HepG2 (cell line): ENCODE results near the gene TNFSF15. TPM values are rescaled to one million over a fixed set of nuclear protein-coding genes. Genes with fewer than 3 reads are reported as not detected.

Experiments
- ATAC-seq: fragments of 200-7000 bp; cut with Tn5 transposase; 3 replicates; pipeline ENCODE4 v1.9.1; 2020; ENCODE audit warnings: mild to moderate bottlenecking, moderate library complexity
- BruUV-seq: library from RNA; stranded (reverse); fragments of 400-500 nt; replicated peaks from 2 replicates; lab custom pipeline; 2021; lab: Mats Ljungman, UMichigan
- CTCF ChIA-PET: fragments of 300-600 bp; formaldehyde crosslinking; extraction: SDS; loops from one replicate; lab custom pipeline; 2021; ENCODE audit warnings: low total read pairs, inconsistent platforms, low intra/inter-chr PET ratio; lab: Yijun Ruan, JAX
- POLR2A ChIA-PET: fragments of 350-600 bp; sonication (Branson Sonifier 250); formaldehyde crosslinking; loops from one replicate; lab custom pipeline; 2020; ENCODE audit warnings: antibody characterized with exemption, inconsistent platforms; lab: Yijun Ruan, JAX
- DNase-seq: peaks from one replicate; pipeline ENCODE4 v3.0.0-alpha.2; 2015; ENCODE audit warnings: low spot score
- FAIRE-seq: peaks from 3 replicates; lab custom pipeline; 2011; peaks lifted over from hg19 to GRCh38; lab: Jason Lieb, UNC
- H2AFZ ChIP-seq: one replicate; pipeline ENCODE4 v1.6.1; 2011; ENCODE audit warnings: low read length, inconsistent platforms
- H3K27ac ChIP-seq: fragments of 300-600 bp; 3 replicates; pipeline ENCODE4 v1.8.0; 2011; ENCODE audit warnings: mixed run types, mild to moderate bottlenecking, mixed read lengths, low read length, inconsistent platforms; ENCODE audit not compliant: insufficient read depth; ENCODE audit errors: extremely low read length
- H3K27me3 ChIP-seq, 2 experiments: fragments of 200-600 bp in 1 of 2; 2 replicates in 1 of 2; 3 replicates in 1 of 2; pipeline versions ENCODE4 v1.6.0 to v1.8.0; 2011; ENCODE audit warnings: low read length in 2 of 2, mild to moderate bottlenecking in 2 of 2, moderate library complexity in 2 of 2, inconsistent platforms in 1 of 2; ENCODE audit not compliant: insufficient read depth in 2 of 2, control insufficient read depth in 1 of 2
- H3K36me3 ChIP-seq, 2 experiments: fragments of 200-600 bp in 1 of 2; replicated peaks in 1 of 2; 2 replicates in 1 of 2; 3 replicates in 1 of 2; pipeline versions ENCODE4 v1.5.1 to v1.8.0; 2011; ENCODE audit warnings: low read length in 2 of 2, inconsistent platforms in 1 of 2; ENCODE audit not compliant: insufficient read depth in 2 of 2, control insufficient read depth in 1 of 2
- H3K4me1 ChIP-seq: 2 replicates; pipeline ENCODE4 v1.5.1; 2012; ENCODE audit warnings: low read length, inconsistent platforms; ENCODE audit not compliant: insufficient read depth
- H3K4me2 ChIP-seq: 2 replicates; pipeline ENCODE4 v1.6.0; 2011; ENCODE audit warnings: low read depth, low read length, inconsistent platforms
- H3K4me3 ChIP-seq, 3 experiments: fragments of 200-600 bp in 1 of 3; sonication (generic), shearing (Covaris generic) in 1 of 3; replicated peaks in 1 of 3; 2 replicates each; pipeline ENCODE4 v1.5.1; 2011 to 2016; ENCODE audit warnings: low read length in 3 of 3, inconsistent platforms in 2 of 3, low read depth in 2 of 3, mild to moderate bottlenecking in 2 of 3, control low read depth in 1 of 3, mixed read lengths in 1 of 3; ENCODE audit not compliant: insufficient read depth in 1 of 3
- H3K79me2 ChIP-seq: one replicate; pipeline ENCODE4 v1.6.1; 2011; ENCODE audit warnings: low read length, inconsistent platforms; ENCODE audit not compliant: insufficient read depth
- H3K9ac ChIP-seq: 2 replicates; pipeline ENCODE4 v1.6.0; 2011; ENCODE audit warnings: mild to moderate bottlenecking, low read depth, low read length, inconsistent platforms; ENCODE audit not compliant: insufficient read depth
- H3K9me3 ChIP-seq: 2 replicates; pipeline ENCODE4 v1.5.1; 2012; ENCODE audit warnings: mild to moderate bottlenecking, low read length
- H4K20me1 ChIP-seq: 2 replicates; pipeline ENCODE4 v1.6.0; 2011; ENCODE audit warnings: inconsistent platforms, mild to moderate bottlenecking, low read length, moderate library complexity; ENCODE audit not compliant: insufficient read depth
- HOXA7 ChIP-seq: sonication (generic); formaldehyde crosslinking; IDR thresholded peaks from 2 replicates; pipeline ENCODE4 v1.8.1; 2022; ENCODE audit warnings: mild to moderate bottlenecking, missing genetic modification reagents, moderate library complexity
- HOXA9 ChIP-seq: sonication (generic); formaldehyde crosslinking; IDR thresholded peaks from 2 replicates; pipeline ENCODE4 v1.8.1; 2022; ENCODE audit warnings: missing genetic modification reagents, mild to moderate bottlenecking, moderate library complexity, borderline replicate concordance
- KDM6A ChIP-seq: IDR thresholded peaks from 2 replicates; pipeline ENCODE4 v1.6.1; 2016; ENCODE audit warnings: low read depth
- NFE2L1 ChIP-seq: sonication (generic); formaldehyde crosslinking; IDR thresholded peaks from 2 replicates; pipeline ENCODE4 v1.4.0; 2020; ENCODE audit warnings: missing genetic modification reagents, mild to moderate bottlenecking, borderline replicate concordance
- SMARCE1 ChIP-seq: fragments of 450-650 bp; IDR thresholded peaks from 2 replicates; pipeline ENCODE4 v1.6.1; 2017; ENCODE audit warnings: borderline replicate concordance
- SMYD3 ChIP-seq: sonication (generic); formaldehyde crosslinking; IDR thresholded peaks from 2 replicates; pipeline ENCODE4 v1.8.1; 2023; ENCODE audit warnings: mild to moderate bottlenecking, missing genetic modification reagents
- SPEN ChIP-seq: sonication (generic); formaldehyde crosslinking; IDR thresholded peaks from 2 replicates; pipeline ENCODE4 v1.5.1; 2020; ENCODE audit warnings: low read depth, mild to moderate bottlenecking, missing genetic modification reagents
- THAP9 ChIP-seq: sonication (generic); formaldehyde crosslinking; IDR thresholded peaks from 2 replicates; pipeline ENCODE4; 2020; ENCODE audit warnings: missing genetic modification reagents, mild to moderate bottlenecking, borderline replicate concordance
- ZNF138 ChIP-seq: sonication (generic); formaldehyde crosslinking; IDR thresholded peaks from 2 replicates; pipeline ENCODE4 v1.5.0; 2020; ENCODE audit warnings: mild to moderate bottlenecking, low read depth, missing genetic modification reagents
- ZNF329 ChIP-seq: sonication (generic); formaldehyde crosslinking; IDR thresholded peaks from 2 replicates; pipeline ENCODE4 v1.9.0; 2021; ENCODE audit warnings: low read depth, mild to moderate bottlenecking, missing genetic modification reagents
- WGBS: methylation state at CpG from one replicate; pipeline ENCODE4 v1.1.6; 2017; ENCODE audit warnings: low lambda C conversion rate; 5-methylcytosine and 5-hydroxymethylcytosine counted together
- in situ Hi-C: cut with HindIII; loops from 2 replicates; pipeline ENCODE4 v1.10.0; 2017; ENCODE audit warnings: low pct_unique_long_range_greater_than_20kb; ENCODE audit not compliant: extremely low pct_ligation_motif_present
- intact Hi-C: fragments of 100-400 bp; cut with micrococcal nuclease; formaldehyde crosslinking; loops from one replicate; pipeline ENCODE4 v1.10.0; 2022; ENCODE audit not compliant: unreplicated experiment
- polyA plus RNA-seq, 8 experiments: library from polyadenylated mRNA; depleted of rRNA in 3 of 8; stranded (reverse) in 7 of 8; unstranded in 1 of 8; fragments of >200 nt; fragmentation: Illumina TruSeq in 4 of 8; extraction: Trizol in 4 of 8; gene quantifications; 2 replicates each; pipeline versions ENCODE4 v1.2.1 to v1.2.3, GENCODE V29; 2011 to 2016; ENCODE audit warnings: low read depth in 4 of 8, missing spikeins in 1 of 8, mixed read lengths in 1 of 8; ENCODE audit not compliant: insufficient read depth in 1 of 8
- total RNA-seq, 5 experiments: library from RNA; depleted of rRNA; stranded (reverse); fragments of >200 nt; fragmentation: Illumina TruSeq; extraction: Trizol; gene quantifications; 2 replicates each; pipeline ENCODE4 v1.2.3, GENCODE V29; 2016; ENCODE audit warnings: low read depth in 1 of 5

TNFSF15 gene
- total and polyA plus RNA-seq, 2 of the 13 experiments (the other 11 are each of a cell fraction or from before 2014, with no cell fraction given): 0.02 to 0.03 TPM

GRCh38 chr9:114798780-114799427 lies 6.9 kb downstream of the TNFSF15 start:
- no peak overlapping the region for H2AFZ ChIP-seq
- in situ Hi-C loops: no loop called here
- H3K4me3 ChIP-seq: no peak overlapping the region
- H3K27me3 ChIP-seq: no peaks in the 10 kb centered on the region
- no peaks in the 10 kb centered on the region for H3K9me3 ChIP-seq
- no peaks in the 10 kb centered on the region for H3K79me2 ChIP-seq
- BruUV-seq: no TSS peak
- POLR2A ChIA-PET: no interaction called here
- no peak overlapping the region for H3K4me2 ChIP-seq
- H3K36me3 ChIP-seq: no peaks in the 10 kb centered on the region
- WGBS: 26% methylated on average over 2 of the region's 2 CpGs
- peaks cover 17% of the 10 kb centered on the region for H3K4me1 ChIP-seq
- H3K9ac ChIP-seq: no peak overlapping the region
- TF ChIP-seq ZNF329 (CRISPR knock-in tag) (no peak), HOXA7 (CRISPR knock-in tag) (no peak), SMYD3 (CRISPR knock-in tag) (no peak), SMARCE1 (no peak), KDM6A (CRISPR knock-in tag) (no peak), HOXA9 (no peak), NFE2L1 (no peak), ZNF138 (CRISPR knock-in tag) (no peak)
- TF ChIP-seq, all 625 proteins: peak for 0
- ATAC-seq: no peak
- H3K27ac ChIP-seq: no peak overlapping the region
- DNase-seq: no peak
- H4K20me1 ChIP-seq: no peaks in the 10 kb centered on the region
- CTCF ChIA-PET: no interaction called here
- intact Hi-C loops: no loop called here
- no peak for FAIRE-seq

GRCh38 chr9:114798101-114798500 lies 7.7 kb downstream of the TNFSF15 start:
- in situ Hi-C loops: no loop called here

More at GRCh38 chr9:114798101-114798500, 7.7 kb downstream of the TNFSF15 start:
- intact Hi-C loops: no loop called here
- Histone ChIP-seq H3K79me2 (no peaks in the 10 kb centered on the region), H3K27ac (no peak overlapping the region), H3K27me3 (no peaks in the 10 kb centered on the region), H2AFZ (no peak overlapping the region), H3K4me1 (peaks cover 9% of the 10 kb centered on the region; the same call in 1 of the 2 replicates), H4K20me1 (no peaks in the 10 kb centered on the region), H3K9me3 (no peaks in the 10 kb centered on the region), H3K4me2 (no peak overlapping the region), H3K36me3 (no peaks in the 10 kb centered on the region), H3K9ac (no peak overlapping the region), H3K4me3 (no peak overlapping the region)
- no peak for TF ChIP-seq THAP9 (CRISPR knock-in tag)
- TF ChIP-seq SPEN (CRISPR knock-in tag): no peak
- WGBS: 32% methylated on average over 1 of the region's 1 CpG
- FAIRE-seq (no peak), DNase-seq (no peak), ATAC-seq (no peak)
- ChIA-PET POLR2A (no interaction called here), CTCF (no interaction called here)
- BruUV-seq: no TSS peak
